CD4-positive, alpha-beta T cell treated with Interferon gamma for 1 hour (primary cell): Measurements from ENCODE around the gene SEMA5A.
"Not testable (repeated sequence)": the region's sequence is repeated elsewhere in the genome, so short reads cannot be mapped to it uniquely, and the experiment has no call there.

Experiments used
- DNase-seq: peaks from one replicate; pipeline ENCODE4 v3.0.0-alpha.2; 2020

SEMA5A gene

DNA sequence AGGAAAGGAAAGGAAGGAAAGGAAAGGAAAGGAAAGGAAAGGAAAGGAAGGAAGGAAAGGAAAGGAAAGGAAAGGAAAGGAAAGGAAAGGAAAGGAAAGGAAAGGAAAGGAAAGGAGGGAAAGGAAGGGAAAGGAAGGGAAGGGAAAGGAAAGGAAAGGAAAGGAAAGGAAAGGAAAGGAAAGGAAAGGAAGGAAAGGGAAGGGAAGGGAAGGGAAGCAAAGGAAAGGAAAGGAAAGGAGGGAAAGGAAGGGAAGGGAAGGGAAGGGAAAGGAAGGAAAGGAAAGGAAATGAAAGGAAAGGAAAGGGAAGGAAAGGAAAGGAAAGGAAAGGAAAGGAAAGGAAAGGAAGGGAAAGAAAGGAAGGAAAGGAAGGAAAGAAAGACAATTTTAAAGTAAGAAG, 192.8 kb downstream of the SEMA5A start:
- not testable (repeated sequence) for DNase-seq

DNA sequence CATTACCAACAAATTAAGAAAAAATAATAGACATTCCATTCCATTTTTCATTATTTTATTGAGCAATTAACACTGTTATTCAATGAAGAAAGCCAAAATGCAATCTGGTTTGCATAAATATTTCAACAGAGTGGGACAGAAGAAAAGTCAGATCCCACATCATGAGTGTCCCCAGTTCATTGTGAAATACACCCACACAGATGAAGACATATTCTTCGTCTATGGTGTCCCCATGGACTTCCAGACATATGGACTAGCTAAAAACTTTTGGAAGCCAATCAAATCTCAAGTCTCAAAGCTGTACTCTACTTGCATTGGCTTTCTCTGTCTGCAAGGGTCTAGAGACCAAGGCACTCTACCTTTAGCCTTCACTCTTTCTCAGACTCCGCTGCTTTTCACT, 194.3 kb downstream of the SEMA5A start:
- no peak for DNase-seq

DNA sequence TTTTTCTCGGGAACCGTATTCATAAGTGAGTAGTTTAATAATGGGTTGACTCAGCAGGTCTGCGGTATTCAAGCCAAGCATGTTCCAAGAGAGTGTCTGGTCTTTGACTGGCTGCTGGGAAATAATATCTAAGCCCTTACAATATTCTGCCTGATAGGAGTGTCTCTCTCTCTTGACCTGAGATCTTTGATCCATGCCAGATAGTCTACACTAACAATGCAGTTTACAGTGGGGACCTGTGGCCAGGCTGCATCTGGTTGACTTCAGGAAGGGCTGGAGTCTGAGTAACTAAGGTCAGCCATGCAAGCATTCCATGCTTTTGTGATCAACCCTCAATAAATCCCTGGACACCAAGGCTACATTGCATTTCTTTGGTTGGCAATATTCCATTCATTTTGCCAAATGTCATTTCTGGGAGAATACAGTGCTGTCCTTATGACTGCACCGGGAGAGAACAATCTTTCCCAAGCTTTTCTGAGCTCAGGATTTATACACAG, 195.5 kb downstream of the SEMA5A start:
- no peak for DNase-seq

DNA sequence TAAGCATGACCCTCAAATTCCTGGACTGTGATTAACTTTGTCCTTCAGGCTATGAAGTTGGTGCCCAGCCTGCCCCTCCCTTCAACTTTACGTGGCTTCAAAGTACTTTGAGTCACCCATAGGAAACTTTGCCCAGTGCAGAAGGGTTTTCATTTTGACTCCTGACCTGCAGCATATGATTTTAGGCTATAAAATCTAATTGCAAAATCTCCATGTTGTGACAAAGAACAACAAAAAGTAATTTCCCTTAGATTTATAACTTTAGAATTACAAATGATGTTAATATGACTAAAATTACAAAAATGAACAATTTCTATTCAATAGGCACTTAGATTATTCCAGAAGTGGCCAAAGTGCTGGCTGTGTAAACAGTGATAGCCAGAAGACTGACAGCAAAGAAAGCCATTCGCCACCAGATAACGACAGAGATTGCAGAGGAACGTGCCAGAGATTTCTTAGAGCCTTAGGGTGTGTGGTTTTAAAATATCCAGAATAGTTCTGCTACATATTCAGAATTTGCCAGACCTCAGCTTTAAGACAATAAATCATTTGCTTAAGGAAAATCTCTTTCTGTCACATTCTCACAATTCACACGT, 197.4 kb downstream of the SEMA5A start:
- no peak for DNase-seq

DNA sequence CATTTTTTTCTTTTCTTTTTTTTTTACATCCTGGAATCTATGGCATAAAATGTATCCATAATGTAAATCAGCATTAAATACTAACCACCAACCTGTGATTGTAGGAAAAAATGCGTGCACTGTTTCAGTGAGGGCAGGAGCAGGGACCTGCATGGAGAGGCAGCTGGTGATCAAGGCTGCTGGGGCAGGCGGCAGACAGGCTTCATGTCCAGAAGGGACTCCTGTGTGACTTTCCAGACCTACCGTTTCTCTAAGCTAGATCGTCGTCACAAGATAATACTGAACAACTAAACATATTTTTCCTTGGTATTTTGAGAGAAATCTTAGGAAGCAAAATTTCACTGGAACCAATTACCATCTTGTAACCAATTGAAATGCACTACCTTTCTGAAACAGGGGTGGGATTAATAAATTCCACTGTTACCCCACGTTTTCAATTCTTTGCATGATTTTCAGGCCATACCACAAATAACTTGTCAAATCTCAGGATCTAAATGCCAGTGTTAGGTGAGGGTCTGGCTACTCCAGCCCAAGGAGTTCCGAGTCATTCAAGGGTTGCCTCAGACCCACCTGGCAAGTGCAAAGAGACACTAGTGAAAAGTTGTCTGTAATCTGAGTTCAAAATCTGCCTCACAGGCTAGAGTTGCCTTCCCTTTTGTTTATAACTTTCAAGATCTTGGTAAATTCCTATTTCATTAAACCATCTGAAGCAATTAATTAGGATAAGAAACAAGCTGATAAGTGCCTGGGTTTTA, 198.2 kb downstream of the SEMA5A start:
- no peak for DNase-seq

DNA sequence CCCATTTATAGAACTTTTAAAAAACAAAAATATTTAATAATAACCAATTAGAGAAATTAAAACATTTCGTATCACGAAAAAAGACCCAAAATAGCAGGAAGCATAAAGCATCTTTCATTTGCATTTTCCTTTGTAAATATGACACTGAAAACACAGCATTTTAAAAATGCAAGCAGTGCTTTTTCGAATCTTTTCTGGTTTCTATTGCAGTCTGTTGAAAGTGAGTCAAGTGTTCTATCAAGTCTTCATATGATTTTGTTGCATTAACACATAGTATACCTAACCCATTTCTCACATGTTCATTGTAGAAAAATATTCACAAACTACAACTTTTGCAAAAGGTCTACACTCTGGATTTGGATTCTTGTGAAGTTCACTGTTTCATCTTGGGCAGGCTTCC, 198.8 kb downstream of the SEMA5A start:
- DNase-seq = no peak

DNA sequence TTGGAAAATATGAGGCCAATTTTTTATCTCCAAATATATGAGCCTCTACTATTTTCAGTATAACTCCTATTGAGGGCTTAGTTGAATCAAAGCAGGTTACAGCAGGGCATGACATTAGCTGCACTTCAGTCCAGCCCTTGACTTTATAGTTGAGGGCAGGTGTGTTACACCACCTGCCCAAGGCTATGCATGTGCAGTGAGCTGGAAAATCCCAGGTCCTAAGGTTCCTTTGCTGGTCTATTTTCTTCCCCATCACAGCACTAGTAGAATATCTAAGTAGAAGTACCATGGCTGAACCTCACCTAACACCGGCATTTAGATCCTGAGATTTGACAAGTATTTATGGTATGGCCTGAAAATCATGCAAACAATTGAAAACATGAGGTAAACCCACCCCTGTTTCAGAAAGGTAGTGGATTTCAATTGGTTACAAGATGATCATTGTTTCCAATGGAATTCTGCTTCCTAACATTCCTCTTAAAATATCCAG, 201.1 kb downstream of the SEMA5A start:
- DNase-seq = no peak

DNA sequence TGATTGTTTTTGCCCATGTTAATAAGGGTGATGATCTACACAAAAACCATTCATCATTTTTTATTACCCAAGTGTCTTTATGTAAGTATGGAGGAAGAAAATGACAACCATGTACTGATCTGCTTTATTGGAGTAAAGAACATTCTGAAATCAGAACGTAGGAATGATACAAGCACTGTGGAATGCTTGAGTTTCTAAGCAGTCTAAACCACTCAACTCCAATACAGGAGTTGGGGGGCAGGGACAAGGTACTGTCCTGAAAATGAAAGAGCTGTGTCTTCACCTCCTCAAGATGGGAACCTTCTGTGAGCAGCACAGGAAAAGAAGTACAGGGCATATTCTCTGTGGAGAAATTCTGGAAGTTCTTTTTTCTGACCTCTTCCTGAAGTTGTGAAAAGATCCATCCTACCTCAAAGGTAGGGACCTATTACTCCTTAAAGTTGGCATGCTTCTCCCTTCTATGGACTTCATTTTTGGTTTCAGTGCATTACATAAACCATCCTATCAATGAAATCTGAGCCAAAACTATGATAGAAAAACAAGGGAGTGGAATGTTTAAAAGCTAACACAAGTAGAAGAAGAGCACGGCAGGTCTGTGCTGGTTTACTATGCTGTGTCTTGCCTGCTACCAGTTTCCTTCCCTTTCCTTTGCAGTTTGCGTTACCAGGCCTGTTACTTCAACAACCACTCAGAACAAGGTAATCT, 202.6 kb downstream of the SEMA5A start:
- no peak for DNase-seq

DNA sequence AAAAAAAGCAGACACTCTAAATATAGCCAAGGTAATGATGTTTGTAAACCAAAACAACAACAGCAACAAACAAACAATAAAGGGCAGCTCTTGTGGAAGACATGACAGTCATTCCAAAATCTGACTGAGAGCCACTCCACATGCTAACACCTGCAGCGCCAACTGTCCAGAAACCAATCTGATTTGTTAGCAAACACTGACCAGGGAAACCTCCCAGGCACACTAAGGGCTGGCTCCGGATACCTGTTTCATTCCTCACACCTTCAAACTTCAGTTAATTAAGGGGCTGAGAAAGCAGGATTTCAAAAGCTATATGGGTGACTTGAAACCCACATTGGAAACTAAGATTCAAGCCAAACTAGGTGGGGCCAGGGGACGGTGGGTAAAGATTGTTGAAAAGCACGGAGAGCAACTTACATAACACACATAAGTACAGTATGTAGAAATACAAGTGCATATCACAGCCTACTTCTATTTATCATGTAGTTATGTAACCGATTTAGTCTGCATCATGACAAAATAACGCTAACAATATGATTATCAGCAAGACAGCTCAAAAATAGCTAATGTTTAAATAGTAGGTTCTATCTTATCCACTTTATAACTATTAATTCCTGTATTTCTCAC, 203.6 kb downstream of the SEMA5A start:
- DNase-seq = no peak

DNA sequence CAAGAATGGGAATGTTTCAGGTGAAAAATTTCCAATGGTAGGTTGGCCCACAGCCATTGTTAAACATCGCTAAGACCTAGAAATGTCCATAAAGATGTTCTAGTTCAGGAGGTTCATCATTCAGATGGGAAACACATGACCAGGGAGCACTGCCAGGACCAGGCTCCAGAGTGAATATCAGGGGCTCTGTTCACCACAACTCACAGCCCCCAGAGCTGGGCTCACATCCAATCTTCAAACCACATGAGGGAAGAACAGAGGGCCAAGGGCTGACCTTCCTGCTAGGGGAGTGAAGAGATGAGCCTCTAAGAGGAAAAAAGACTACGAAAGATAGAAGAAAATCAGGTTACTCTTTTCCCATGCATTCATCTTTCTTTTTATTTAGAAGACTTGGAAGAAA, 205.8 kb downstream of the SEMA5A start:
- no peak for DNase-seq

DNA sequence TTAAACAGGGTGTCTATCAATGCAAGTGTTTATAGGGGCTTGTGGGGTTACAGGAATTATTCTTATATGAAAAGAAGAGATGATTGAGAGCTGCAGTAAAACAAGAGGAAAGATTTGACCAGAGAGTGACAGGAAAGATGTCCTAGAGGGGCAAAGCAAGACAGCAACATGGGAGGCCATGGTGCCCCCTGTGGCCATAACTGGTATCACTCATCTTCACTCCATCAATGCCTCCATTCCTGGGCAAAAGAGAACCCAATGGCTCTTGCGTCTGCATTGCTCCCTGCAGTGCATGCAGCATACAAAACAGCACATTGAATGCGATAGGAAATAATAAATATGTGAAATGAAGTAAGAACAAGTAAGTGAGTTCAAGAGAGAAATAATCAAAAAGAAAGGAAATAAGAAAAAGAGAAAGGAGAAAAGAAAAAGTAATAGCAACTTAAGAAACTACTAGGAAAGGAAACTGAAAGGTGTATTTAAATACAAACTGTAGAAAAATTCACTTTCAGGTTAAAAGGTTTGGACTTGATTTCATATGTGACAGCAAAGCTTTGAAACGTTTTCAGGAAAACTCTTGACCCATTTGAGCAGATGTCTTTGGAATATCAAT, 206.6 kb downstream of the SEMA5A start:
- DNase-seq = no peak

DNA sequence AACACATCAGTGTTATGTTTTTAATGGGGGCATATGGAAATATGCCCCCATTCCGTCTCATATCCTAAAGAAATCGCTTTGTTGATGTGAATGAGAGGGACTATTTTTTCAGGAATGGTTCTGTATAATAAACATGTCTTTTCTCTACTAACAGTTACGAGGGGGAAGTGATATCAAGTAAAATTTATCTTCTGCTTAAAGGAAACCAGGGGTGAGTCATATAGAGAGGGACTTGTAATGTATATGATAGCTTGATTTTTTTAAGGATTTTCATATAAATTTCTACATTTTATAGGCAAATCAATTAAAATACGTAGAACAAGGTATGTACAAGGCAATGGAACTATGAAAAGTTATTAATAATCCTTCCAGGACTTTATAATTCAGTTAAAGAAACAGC, 207.1 kb downstream of the SEMA5A start:
- no peak for DNase-seq

DNA sequence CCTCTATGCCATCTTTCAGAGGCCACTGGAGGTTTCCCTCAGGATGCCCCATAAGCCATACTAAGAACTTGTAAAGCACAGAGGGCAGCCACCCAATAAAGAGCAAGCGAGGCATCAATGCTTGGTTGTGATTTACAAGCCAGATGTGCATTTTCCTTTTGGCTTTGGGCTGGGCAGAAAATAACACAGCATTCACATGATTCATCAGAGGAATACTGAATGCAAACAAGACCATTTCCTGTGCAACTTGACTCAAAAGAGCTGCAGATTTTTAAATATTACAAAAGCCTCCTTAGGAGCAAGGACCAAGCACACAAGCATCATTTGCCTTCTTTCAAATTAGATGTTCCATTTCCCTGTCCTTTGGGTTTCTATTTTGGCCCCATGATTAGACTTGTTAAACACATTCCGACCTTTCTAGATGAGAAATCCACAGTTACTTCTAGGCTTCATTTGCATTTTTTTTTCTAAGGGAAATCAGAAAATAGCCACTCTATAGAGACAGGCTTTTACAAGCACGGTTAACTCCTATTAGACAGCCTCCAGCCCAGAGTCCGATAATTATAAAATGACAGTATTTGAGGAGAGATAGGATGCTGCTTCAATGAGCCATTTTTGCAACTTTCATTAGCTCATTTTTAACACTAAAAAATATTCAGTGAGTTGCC, 207.8 kb downstream of the SEMA5A start:
- DNase-seq = no peak

DNA sequence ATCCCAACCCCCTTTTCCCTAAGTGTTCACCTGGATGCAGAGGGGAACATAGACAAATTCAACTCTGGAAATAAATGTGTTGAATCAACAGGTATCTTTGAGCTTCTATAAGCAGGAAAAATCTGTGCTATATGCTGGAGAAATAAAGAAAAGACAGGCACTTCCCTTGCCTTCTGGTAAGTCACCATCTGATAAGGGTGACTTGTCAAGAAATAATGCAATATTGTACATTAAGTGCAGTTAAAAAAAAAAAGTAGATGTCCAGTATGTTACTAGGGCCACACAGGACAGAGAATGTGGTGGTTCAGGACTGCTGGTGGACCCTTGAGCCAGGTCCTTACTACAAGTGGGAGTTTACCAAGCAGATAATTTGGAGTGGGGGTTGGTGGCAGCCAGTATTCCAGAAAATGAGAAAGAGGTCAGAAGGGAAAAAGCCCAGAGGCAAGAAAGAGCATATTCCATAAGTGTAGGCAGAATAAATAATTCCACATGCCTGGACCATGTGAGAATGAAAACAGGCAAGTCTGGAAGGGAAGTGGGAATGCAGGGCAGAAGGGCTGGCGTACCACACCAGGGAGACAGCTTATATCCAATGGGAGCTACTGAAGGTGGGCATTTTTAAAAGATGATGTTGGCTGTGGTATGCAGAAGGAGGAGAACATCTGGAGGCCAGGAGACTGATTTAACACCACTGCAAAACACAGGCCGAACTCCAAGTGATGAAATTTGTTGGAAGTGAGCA, 209.9 kb downstream of the SEMA5A start:
- no peak for DNase-seq

DNA sequence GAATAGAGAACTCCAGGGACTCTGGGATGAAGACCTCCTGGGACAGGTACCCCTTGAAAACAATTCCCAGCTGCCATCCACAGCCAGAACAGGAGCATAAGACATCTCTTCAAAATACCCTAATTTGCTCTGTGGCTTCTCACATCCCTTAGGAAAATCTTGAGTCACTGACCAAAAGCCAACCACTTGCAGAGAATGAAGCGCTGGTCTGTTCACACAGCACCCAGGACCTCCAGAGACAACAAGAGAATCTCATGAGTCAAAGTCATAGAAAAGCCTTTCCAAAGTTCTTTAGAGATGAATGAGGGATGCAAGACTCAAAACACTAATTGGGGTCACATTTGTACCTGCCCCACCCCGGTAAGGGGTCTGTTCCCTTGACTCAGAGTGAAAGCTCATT, 210.6 kb downstream of the SEMA5A start:
- no peak for DNase-seq

DNA sequence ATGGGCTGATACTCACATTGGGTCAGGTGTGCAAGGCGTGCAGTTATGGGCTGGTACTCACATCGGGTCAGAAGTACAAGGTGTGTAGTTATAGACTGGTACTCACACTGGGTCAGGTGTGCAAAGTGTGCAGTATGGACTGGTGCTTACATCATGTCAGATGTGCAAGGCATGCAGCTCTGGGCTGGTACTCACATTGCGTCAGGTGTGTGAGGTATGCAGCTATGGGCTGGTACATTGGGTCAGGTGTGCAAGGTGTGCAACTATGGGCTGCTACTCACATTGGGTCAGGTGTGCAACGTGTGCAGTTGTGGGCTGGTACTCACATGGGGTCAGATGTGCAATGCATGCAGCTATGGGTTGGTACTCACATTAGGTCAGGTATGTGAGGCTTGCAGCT, 213.8 kb downstream of the SEMA5A start:
- no peak for DNase-seq

DNA sequence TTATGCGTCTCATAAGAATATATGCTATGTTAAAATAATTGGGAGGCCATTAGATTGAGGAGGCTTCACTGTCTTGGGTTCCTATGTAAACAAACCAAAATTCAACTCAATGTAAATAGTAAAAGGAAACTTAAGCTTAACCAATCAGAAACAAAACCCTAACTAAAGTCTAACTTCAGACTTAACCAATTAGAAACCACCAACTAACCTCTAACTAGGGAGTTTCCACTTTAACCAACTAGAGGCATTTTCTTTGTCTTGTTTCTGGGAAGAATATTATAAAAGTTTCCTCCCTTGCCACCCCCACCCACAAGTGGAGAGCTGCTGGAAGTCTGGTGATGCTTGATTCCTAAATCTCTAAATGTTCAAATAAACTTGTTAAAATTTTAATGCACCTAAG, 214.5 kb downstream of the SEMA5A start:
- DNase-seq = no peak

DNA sequence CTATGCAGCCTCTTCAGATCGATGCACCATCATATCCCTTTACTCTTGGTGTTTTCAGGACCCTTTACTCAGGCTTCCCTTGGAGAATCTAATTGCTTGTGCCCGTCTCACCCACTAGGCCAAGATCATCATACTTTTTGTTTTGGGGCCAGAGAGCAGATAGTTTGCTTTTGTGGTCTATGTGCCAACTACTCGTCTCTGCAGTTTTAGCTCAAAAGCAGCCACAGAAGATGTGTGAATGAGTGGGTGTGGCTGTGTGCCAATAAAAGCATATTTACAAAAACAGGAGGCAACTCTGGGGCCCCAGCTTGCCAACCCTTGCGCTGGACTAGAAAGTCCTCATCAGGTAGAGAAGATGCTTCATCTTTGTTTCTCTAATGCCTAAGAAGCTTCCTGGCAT, 216.8 kb downstream of the SEMA5A start:
- no peak for DNase-seq

DNA sequence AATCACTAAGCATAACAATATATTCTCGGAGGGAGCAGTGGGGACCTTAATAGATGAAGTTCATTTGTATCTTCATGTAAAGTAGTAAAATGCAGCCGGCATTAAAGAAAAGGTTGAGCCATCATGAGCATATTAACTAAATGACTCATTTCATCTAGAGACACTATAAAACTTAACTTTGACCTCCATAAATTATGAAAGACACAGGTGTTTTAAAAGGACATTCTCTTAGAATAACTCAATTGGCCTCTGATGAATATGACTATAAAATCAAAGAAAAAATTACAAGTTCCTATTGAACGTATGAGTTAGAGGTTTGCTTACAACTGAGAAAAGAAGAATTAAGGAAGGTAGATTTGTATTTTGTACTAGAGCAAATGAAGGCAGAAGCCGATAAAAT, 220.3 kb downstream of the SEMA5A start:
- no peak for DNase-seq

DNA sequence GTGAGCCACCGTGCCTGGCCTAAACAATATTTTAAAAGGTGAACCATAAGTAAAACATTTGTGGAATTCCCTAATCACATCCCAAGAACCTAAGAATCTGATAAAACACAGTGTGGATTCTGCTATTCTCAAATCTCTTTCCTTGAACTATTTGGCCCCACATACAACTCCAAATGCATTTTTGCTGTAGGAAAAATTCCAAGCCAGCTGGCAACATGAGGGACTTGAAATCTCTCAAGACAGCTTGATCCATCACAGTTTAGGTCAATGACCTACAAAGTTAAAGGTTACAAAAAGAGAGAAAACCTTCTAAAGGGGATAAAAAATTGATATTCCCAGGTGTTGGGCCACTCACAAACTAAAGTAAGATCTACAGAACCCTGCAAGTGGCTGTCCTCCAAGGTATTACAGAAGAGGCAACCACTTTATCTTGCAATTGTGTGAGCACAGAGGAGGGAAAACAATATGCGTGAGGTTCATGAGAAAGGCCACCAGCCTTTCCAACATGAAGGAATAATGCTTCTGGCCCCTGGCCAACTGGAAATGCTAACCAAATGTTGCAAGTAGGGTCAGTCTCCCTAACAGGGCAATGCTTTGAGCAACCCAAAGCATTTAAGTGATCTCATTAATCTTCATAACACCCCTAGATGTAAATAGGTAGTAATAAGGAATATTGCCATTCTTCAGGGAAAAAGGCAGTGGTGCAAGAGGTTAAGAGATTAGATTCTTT, 221.4 kb downstream of the SEMA5A start:
- no peak for DNase-seq

DNA sequence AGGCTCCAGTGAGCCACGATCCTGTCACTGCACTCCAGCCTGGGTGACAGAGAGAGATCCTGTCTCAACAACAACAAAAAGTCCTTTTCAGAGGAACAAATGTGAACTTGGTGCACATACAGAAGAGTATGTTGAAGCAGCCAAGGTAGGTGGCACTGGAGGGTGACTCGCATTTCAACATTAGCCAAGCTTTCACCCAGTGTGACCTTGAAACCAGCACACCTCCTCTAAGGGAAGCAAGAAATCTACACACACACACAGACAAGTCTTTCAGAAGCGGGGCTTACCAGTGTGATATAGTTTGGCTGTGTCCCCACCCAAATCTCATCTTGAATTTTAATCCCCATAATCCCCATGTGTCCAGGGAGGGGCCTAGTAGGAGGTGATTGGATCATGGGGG, 225.2 kb downstream of the SEMA5A start:
- DNase-seq = no peak
